WTC11 (cell line): ENCODE results near the gene ASB13. TPM values are rescaled to one million over a fixed set of nuclear protein-coding genes. Genes with fewer than 3 reads are reported as not detected.

ENCODE experiments used
- ATAC-seq: fragments of 200-7000 bp; cut with Tn5 transposase; 2 replicates; pipeline ENCODE4 v1.10.0; 2021; ENCODE audit warnings: mild to moderate bottlenecking, moderate library complexity
- CTCF ChIA-PET: fragments of 300-600 bp; sonication (Branson Sonifier 250); formaldehyde crosslinking; loops from one replicate; lab custom pipeline; 2021; ENCODE audit warnings: antibody characterized with exemption; lab: Charles Lee
- POLR2A ChIA-PET: fragments of 350-600 bp; sonication (Branson Sonifier 250); formaldehyde crosslinking; loops from one replicate; lab custom pipeline; 2021; ENCODE audit warnings: antibody characterized with exemption; lab: Charles Lee
- DNase-seq: peaks from one replicate; pipeline ENCODE4 v3.0.0; 2021; ENCODE audit warnings: low spot score
- H3K27ac Mint-ChIP-seq: 2 replicates; pipeline ENCODE4 v1.8.0; 2021; ENCODE audit warnings: mixed read lengths
- H3K27me3 Mint-ChIP-seq: 2 replicates; pipeline ENCODE4 v1.8.0; 2021; ENCODE audit warnings: low read depth, mild to moderate bottlenecking, moderate library complexity, mixed read lengths
- H3K36me3 Mint-ChIP-seq: 2 replicates; pipeline ENCODE4 v1.8.0; 2021; ENCODE audit warnings: mixed read lengths
- H3K4me1 Mint-ChIP-seq: 2 replicates; pipeline ENCODE4 v1.8.0; 2022; ENCODE audit warnings: mixed read lengths
- H3K4me3 Mint-ChIP-seq: 2 replicates; pipeline ENCODE4 v1.8.0; 2021; ENCODE audit warnings: mild to moderate bottlenecking, moderate library complexity, mixed read lengths
- H3K9me3 Mint-ChIP-seq: 2 replicates; pipeline ENCODE4 v1.8.0; 2021; ENCODE audit warnings: mixed read lengths
- CBFB ChIP-seq: sonication (generic); formaldehyde crosslinking; IDR thresholded peaks from 2 replicates; pipeline ENCODE4 v1.8.1; 2022; ENCODE audit warnings: mild to moderate bottlenecking, low read depth, missing genetic modification reagents
- CREM ChIP-seq: sonication (generic); formaldehyde crosslinking; IDR thresholded peaks from 2 replicates; pipeline ENCODE4 v1.8.1; 2022; ENCODE audit warnings: mild to moderate bottlenecking, missing genetic modification reagents, moderate library complexity
- ETV6 ChIP-seq: sonication (generic); formaldehyde crosslinking; IDR thresholded peaks from 2 replicates; pipeline ENCODE4 v1.8.1; 2022; ENCODE audit warnings: mild to moderate bottlenecking, missing genetic modification reagents
- FOXP1 ChIP-seq: sonication (generic); formaldehyde crosslinking; IDR thresholded peaks from 2 replicates; pipeline ENCODE4 v1.8.0; 2022; ENCODE audit warnings: missing genetic modification reagents, mild to moderate bottlenecking, moderate library complexity, borderline replicate concordance
- GTF2I ChIP-seq: fragments of 250-450 bp; sonication (Bioruptor Pico); conservative IDR thresholded peaks from 2 replicates; pipeline ENCODE4 v1.4.0; 2021; ENCODE audit warnings: mild to moderate bottlenecking
- HMGA2 ChIP-seq: fragments of 250-450 bp; sonication (Bioruptor Pico); IDR thresholded peaks from 2 replicates; pipeline ENCODE4 v1.4.0; 2021; ENCODE audit warnings: mild to moderate bottlenecking, moderate library complexity
- NR3C1 ChIP-seq: sonication (generic); formaldehyde crosslinking; conservative IDR thresholded peaks from 2 replicates; pipeline ENCODE4 v1.8.1; 2023; ENCODE audit warnings: low read depth, mild to moderate bottlenecking, missing genetic modification reagents
- OVOL2 ChIP-seq: fragments of 250-450 bp; sonication (Bioruptor Pico); IDR thresholded peaks from 2 replicates; pipeline ENCODE4 v1.9.0; 2021; ENCODE audit warnings: mild to moderate bottlenecking, borderline replicate concordance
- TEAD4 ChIP-seq: sonication (generic); formaldehyde crosslinking; IDR thresholded peaks from 2 replicates; pipeline ENCODE4 v1.8.0; 2022; ENCODE audit warnings: mild to moderate bottlenecking, missing genetic modification reagents
- ZNF416 ChIP-seq: fragments of 250-450 bp; sonication (Bioruptor Pico); IDR thresholded peaks from 2 replicates; pipeline ENCODE4 v1.9.0; 2021; ENCODE audit warnings: mild to moderate bottlenecking, inconsistent platforms
- ZNF423 ChIP-seq: fragments of 250-450 bp; sonication (Bioruptor Pico); IDR thresholded peaks from 2 replicates; pipeline ENCODE4 v2.1.2; 2022; ENCODE audit warnings: mild to moderate bottlenecking, moderate library complexity
- ZNF671 ChIP-seq: fragments of 250-450 bp; sonication (Bioruptor Pico); IDR thresholded peaks from 2 replicates; pipeline ENCODE4 v1.8.0; 2021; ENCODE audit warnings: mild to moderate bottlenecking
- total RNA-seq: library from RNA; stranded (reverse); gene quantifications from 3 replicates; pipeline ENCODE4 v1.2.3, GENCODE V29; 2021
- TF ChIP-seq, protein P1 (sequence below): sonication (generic); formaldehyde crosslinking; conservative IDR thresholded peaks from 2 replicates; pipeline ENCODE4 v1.8.1; 2023; ENCODE audit warnings: mild to moderate bottlenecking, low read depth, missing genetic modification reagents, moderate library complexity
- TF ChIP-seq, protein P2 (sequence below): fragments of 250-450 bp; sonication (Bioruptor Pico); IDR thresholded peaks from 2 replicates; pipeline ENCODE4 v2.1.2; 2022; ENCODE audit warnings: mild to moderate bottlenecking, moderate library complexity
- TF ChIP-seq, protein P3 (sequence below): sonication (generic); formaldehyde crosslinking; IDR thresholded peaks from 2 replicates; pipeline ENCODE4 v1.8.1; 2023; ENCODE audit warnings: mild to moderate bottlenecking, missing genetic modification reagents, moderate library complexity
- TF ChIP-seq, protein P4 (sequence below): sonication (generic); formaldehyde crosslinking; IDR thresholded peaks from 2 replicates; pipeline ENCODE4 v1.8.0; 2023; ENCODE audit warnings: missing genetic modification reagents, mild to moderate bottlenecking, borderline replicate concordance
- TF ChIP-seq, protein P5 (sequence below): fragments of 250-450 bp; sonication (Bioruptor Pico); IDR thresholded peaks from 2 replicates; pipeline ENCODE4 v1.9.0; 2021; ENCODE audit warnings: mild to moderate bottlenecking, borderline replicate concordance
- TF ChIP-seq, protein P6 (sequence below): sonication (generic); formaldehyde crosslinking; IDR thresholded peaks from 2 replicates; pipeline ENCODE4 v1.8.0; 2022; ENCODE audit warnings: mild to moderate bottlenecking, missing genetic modification reagents
- TF ChIP-seq, protein P7 (sequence below): sonication (generic); formaldehyde crosslinking; IDR thresholded peaks from 2 replicates; pipeline ENCODE4 v1.8.1; 2023; ENCODE audit warnings: mild to moderate bottlenecking, missing genetic modification reagents

Gene ASB13
- total RNA-seq, 1 experiment from 2014 or later = 23.4 TPM

DNA sequence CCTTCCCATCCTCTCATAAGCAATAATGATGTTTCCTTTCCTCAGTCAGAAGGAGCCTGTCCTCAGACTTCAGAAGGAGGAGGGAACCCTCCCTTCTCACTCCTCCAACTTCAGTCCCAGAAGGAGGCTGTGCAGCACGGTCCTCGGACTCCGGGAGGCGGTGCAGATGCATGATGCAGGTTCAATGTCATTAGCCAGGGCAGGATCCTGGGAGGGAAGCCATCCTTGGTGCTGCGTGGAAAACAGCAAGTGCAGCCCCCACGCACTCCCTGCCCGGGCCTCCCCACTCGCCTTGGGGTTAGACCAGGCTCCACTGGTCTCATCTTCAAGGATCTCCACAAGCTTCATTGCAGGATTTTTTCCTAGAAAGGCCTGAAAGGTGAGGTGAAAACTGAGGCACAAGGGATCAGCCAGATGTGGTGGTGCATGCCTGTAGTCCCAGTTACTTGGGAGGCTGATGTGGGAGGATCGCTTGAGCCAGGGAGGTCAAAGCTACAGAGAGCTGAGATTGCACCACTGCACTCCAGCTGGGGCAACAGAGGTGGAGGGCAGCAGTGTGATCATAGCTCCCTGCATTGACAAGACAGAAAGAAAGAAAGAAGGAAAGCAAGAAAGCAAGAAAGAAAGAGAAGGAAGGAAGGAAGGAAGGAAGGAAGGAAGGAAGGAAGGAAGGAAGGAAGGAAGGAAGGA lies 62.0 kb downstream of the ASB13 start (continued):
- TF ChIP-seq, protein P1, sequence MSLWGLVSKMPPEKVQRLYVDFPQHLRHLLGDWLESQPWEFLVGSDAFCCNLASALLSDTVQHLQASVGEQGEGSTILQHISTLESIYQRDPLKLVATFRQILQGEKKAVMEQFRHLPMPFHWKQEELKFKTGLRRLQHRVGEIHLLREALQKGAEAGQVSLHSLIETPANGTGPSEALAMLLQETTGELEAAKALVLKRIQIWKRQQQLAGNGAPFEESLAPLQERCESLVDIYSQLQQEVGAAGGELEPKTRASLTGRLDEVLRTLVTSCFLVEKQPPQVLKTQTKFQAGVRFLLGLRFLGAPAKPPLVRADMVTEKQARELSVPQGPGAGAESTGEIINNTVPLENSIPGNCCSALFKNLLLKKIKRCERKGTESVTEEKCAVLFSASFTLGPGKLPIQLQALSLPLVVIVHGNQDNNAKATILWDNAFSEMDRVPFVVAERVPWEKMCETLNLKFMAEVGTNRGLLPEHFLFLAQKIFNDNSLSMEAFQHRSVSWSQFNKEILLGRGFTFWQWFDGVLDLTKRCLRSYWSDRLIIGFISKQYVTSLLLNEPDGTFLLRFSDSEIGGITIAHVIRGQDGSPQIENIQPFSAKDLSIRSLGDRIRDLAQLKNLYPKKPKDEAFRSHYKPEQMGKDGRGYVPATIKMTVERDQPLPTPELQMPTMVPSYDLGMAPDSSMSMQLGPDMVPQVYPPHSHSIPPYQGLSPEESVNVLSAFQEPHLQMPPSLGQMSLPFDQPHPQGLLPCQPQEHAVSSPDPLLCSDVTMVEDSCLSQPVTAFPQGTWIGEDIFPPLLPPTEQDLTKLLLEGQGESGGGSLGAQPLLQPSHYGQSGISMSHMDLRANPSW (CRISPR knock-in tag) = no peak
- TF ChIP-seq ETV6 (no peak), FOXP1 (CRISPR knock-in tag) (no peak), HMGA2 (no peak), NR3C1 (no peak)
- TF ChIP-seq, protein P2, sequence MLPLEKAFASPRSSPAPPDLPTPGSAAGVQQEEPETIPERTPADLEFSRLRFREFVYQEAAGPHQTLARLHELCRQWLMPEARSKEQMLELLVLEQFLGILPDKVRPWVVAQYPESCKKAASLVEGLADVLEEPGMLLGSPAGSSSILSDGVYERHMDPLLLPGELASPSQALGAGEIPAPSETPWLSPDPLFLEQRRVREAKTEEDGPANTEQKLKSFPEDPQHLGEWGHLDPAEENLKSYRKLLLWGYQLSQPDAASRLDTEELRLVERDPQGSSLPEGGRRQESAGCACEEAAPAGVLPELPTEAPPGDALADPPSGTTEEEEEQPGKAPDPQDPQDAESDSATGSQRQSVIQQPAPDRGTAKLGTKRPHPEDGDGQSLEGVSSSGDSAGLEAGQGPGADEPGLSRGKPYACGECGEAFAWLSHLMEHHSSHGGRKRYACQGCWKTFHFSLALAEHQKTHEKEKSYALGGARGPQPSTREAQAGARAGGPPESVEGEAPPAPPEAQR (CRISPR knock-in tag) = no peak
- TF ChIP-seq, protein P3, sequence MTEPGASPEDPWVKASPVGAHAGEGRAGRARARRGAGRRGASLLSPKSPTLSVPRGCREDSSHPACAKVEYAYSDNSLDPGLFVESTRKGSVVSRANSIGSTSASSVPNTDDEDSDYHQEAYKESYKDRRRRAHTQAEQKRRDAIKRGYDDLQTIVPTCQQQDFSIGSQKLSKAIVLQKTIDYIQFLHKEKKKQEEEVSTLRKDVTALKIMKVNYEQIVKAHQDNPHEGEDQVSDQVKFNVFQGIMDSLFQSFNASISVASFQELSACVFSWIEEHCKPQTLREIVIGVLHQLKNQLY (CRISPR knock-in tag) = no peak
- TF ChIP-seq, protein P4, sequence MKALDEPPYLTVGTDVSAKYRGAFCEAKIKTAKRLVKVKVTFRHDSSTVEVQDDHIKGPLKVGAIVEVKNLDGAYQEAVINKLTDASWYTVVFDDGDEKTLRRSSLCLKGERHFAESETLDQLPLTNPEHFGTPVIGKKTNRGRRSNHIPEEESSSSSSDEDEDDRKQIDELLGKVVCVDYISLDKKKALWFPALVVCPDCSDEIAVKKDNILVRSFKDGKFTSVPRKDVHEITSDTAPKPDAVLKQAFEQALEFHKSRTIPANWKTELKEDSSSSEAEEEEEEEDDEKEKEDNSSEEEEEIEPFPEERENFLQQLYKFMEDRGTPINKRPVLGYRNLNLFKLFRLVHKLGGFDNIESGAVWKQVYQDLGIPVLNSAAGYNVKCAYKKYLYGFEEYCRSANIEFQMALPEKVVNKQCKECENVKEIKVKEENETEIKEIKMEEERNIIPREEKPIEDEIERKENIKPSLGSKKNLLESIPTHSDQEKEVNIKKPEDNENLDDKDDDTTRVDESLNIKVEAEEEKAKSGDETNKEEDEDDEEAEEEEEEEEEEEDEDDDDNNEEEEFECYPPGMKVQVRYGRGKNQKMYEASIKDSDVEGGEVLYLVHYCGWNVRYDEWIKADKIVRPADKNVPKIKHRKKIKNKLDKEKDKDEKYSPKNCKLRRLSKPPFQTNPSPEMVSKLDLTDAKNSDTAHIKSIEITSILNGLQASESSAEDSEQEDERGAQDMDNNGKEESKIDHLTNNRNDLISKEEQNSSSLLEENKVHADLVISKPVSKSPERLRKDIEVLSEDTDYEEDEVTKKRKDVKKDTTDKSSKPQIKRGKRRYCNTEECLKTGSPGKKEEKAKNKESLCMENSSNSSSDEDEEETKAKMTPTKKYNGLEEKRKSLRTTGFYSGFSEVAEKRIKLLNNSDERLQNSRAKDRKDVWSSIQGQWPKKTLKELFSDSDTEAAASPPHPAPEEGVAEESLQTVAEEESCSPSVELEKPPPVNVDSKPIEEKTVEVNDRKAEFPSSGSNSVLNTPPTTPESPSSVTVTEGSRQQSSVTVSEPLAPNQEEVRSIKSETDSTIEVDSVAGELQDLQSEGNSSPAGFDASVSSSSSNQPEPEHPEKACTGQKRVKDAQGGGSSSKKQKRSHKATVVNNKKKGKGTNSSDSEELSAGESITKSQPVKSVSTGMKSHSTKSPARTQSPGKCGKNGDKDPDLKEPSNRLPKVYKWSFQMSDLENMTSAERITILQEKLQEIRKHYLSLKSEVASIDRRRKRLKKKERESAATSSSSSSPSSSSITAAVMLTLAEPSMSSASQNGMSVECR (CRISPR knock-in tag) = no peak
- TF ChIP-seq, all 79 proteins: peak for 0

DNA sequence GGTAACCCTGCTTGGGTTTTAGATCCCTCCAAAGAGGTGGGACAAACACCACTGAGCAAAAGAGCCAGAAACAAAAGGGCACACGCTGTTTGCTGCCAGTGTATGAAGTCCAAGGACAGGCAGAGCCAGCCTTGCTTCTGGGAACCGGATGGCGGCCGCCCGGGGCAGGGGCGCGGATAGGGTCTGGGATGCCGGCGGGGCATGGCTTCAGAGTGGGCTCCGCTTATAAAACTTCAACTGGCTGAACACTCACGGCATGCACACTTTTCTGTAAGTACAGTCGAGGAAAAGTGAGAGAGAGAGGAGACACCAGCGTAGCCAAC lies 62.6 kb downstream of the ASB13 start:
- Mint-ChIP-seq H3K36me3 (no peaks in the 10 kb centered on the region), H3K9me3 (peaks cover 10% of the 10 kb centered on the region), H3K27ac (no peak overlapping the region), H3K4me1 (no peaks in the 10 kb centered on the region), H3K27me3 (no peaks in the 10 kb centered on the region; the same call in 1 of the 2 replicates), H3K4me3 (no peak overlapping the region)
- CTCF ChIA-PET = interaction anchor here (1.3 kb wide), 1 partner anchor 19 kb away, joined by 3 read pairs; no protein-coding TSS in a partner anchor
- POLR2A ChIA-PET = no interaction called here
- DNase-seq (no peak), ATAC-seq (no peak)
- TF ChIP-seq, protein P5, sequence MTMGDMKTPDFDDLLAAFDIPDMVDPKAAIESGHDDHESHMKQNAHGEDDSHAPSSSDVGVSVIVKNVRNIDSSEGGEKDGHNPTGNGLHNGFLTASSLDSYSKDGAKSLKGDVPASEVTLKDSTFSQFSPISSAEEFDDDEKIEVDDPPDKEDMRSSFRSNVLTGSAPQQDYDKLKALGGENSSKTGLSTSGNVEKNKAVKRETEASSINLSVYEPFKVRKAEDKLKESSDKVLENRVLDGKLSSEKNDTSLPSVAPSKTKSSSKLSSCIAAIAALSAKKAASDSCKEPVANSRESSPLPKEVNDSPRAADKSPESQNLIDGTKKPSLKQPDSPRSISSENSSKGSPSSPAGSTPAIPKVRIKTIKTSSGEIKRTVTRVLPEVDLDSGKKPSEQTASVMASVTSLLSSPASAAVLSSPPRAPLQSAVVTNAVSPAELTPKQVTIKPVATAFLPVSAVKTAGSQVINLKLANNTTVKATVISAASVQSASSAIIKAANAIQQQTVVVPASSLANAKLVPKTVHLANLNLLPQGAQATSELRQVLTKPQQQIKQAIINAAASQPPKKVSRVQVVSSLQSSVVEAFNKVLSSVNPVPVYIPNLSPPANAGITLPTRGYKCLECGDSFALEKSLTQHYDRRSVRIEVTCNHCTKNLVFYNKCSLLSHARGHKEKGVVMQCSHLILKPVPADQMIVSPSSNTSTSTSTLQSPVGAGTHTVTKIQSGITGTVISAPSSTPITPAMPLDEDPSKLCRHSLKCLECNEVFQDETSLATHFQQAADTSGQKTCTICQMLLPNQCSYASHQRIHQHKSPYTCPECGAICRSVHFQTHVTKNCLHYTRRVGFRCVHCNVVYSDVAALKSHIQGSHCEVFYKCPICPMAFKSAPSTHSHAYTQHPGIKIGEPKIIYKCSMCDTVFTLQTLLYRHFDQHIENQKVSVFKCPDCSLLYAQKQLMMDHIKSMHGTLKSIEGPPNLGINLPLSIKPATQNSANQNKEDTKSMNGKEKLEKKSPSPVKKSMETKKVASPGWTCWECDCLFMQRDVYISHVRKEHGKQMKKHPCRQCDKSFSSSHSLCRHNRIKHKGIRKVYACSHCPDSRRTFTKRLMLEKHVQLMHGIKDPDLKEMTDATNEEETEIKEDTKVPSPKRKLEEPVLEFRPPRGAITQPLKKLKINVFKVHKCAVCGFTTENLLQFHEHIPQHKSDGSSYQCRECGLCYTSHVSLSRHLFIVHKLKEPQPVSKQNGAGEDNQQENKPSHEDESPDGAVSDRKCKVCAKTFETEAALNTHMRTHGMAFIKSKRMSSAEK (CRISPR knock-in tag) = no peak
- TF ChIP-seq CREM (CRISPR knock-in tag) = no peak
- TF ChIP-seq, protein P6, sequence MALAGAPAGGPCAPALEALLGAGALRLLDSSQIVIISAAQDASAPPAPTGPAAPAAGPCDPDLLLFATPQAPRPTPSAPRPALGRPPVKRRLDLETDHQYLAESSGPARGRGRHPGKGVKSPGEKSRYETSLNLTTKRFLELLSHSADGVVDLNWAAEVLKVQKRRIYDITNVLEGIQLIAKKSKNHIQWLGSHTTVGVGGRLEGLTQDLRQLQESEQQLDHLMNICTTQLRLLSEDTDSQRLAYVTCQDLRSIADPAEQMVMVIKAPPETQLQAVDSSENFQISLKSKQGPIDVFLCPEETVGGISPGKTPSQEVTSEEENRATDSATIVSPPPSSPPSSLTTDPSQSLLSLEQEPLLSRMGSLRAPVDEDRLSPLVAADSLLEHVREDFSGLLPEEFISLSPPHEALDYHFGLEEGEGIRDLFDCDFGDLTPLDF = no peak
- TF ChIP-seq, protein P3 (CRISPR knock-in tag) = no peak
- TF ChIP-seq ZNF416 (CRISPR knock-in tag) = no peak
- no peak for TF ChIP-seq GTF2I
- TF ChIP-seq, protein P7, sequence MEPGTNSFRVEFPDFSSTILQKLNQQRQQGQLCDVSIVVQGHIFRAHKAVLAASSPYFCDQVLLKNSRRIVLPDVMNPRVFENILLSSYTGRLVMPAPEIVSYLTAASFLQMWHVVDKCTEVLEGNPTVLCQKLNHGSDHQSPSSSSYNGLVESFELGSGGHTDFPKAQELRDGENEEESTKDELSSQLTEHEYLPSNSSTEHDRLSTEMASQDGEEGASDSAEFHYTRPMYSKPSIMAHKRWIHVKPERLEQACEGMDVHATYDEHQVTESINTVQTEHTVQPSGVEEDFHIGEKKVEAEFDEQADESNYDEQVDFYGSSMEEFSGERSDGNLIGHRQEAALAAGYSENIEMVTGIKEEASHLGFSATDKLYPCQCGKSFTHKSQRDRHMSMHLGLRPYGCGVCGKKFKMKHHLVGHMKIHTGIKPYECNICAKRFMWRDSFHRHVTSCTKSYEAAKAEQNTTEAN = no peak
- TF ChIP-seq ZNF423 (CRISPR knock-in tag) = no peak
- no peak for TF ChIP-seq CBFB (CRISPR knock-in tag)
- no peak for TF ChIP-seq ZNF671 (CRISPR knock-in tag)
- TF ChIP-seq TEAD4 (CRISPR knock-in tag) = no peak
- no peak for TF ChIP-seq OVOL2 (CRISPR knock-in tag)
